DOHH2 (cell line): ENCODE results near the gene SPSB1.

ENCODE experiments used
- H3F3A ChIP-seq: fragments of 200-600 bp; sonication (generic), shearing (Covaris generic); 2 replicates; pipeline ENCODE4 v1.6.0; 2016; ENCODE audit warnings: antibody characterized with exemption, mild to moderate bottlenecking; ENCODE audit not compliant: control insufficient read depth, insufficient read depth
- H3K27ac ChIP-seq: fragments of 200-600 bp; sonication (generic); 2 replicates; pipeline ENCODE4 v1.5.1; 2014; ENCODE audit warnings: low read depth, mild to moderate bottlenecking, low read length, moderate library complexity
- H3K27me3 ChIP-seq: fragments of 200-600 bp; sonication (generic); 2 replicates; pipeline ENCODE4 v1.6.1; 2014; ENCODE audit warnings: mild to moderate bottlenecking, low read length, mixed read lengths; ENCODE audit not compliant: control insufficient read depth
- H3K36me3 ChIP-seq: fragments of 200-600 bp; sonication (generic); 2 replicates; pipeline ENCODE4 v1.6.1; 2014; ENCODE audit warnings: mild to moderate bottlenecking, low read length, moderate library complexity, mixed read lengths; ENCODE audit not compliant: control insufficient read depth
- H3K4me1 ChIP-seq: fragments of 200-600 bp; sonication (generic); 2 replicates; pipeline ENCODE4 v1.6.1; 2014; ENCODE audit warnings: mild to moderate bottlenecking, low read length, mixed read lengths; ENCODE audit not compliant: control insufficient read depth
- H3K4me2 ChIP-seq: fragments of 200-600 bp; sonication (generic); 2 replicates; pipeline ENCODE4 v1.6.0; 2014; ENCODE audit warnings: mild to moderate bottlenecking, low read length, moderate library complexity
- H3K4me3 ChIP-seq: fragments of 200-600 bp; sonication (generic); 2 replicates; pipeline ENCODE4 v1.5.1; 2014; ENCODE audit warnings: mild to moderate bottlenecking, low read length, mixed read lengths
- H3K79me2 ChIP-seq: fragments of 200-600 bp; sonication (generic); 2 replicates; pipeline ENCODE4 v1.6.1; 2014; ENCODE audit warnings: mild to moderate bottlenecking, low read length, mixed read lengths; ENCODE audit not compliant: control insufficient read depth
- H3K9me2 ChIP-seq: fragments of 200-600 bp; sonication (generic); replicated peaks from 2 replicates; pipeline ENCODE4 v1.6.1; 2014; ENCODE audit warnings: mild to moderate bottlenecking, low read length, mixed read lengths; ENCODE audit not compliant: control insufficient read depth
- H3K9me3 ChIP-seq: fragments of 200-600 bp; sonication (generic); 2 replicates; pipeline ENCODE4 v1.6.1; 2014; ENCODE audit warnings: antibody characterized with exemption, low read length, mixed read lengths; ENCODE audit not compliant: control insufficient read depth, insufficient read depth
- H4K20me1 ChIP-seq: fragments of 200-600 bp; sonication (generic); 2 replicates; pipeline ENCODE4 v1.6.0; 2014; ENCODE audit warnings: low read depth, mild to moderate bottlenecking, antibody characterized with exemption, low read length, moderate library complexity; ENCODE audit not compliant: control insufficient read depth, insufficient read depth
- CTCF ChIP-seq: fragments of 200-600 bp; sonication (generic); IDR thresholded peaks from one replicate; pipeline ENCODE4 v1.5.1; 2014; ENCODE audit warnings: antibody characterized with exemption, mild to moderate bottlenecking, low read depth, low read length; ENCODE audit not compliant: poor library complexity, severe bottlenecking
- EZH2phosphoT487 ChIP-seq: fragments of 200-600 bp; sonication (generic); IDR thresholded peaks from 2 replicates; pipeline ENCODE4 v1.6.1; 2017; ENCODE audit warnings: borderline replicate concordance, mild to moderate bottlenecking, antibody characterized with exemption, low read length, moderate library complexity, mixed read lengths

SPSB1 gene

GRCh38 chr1:9271283-9271682, 21.4 kb upstream of the SPSB1 start:
- Histone ChIP-seq H3K4me1 (peaks cover 6% of the 10 kb centered on the region), H3K9me2 (no peaks in the 10 kb centered on the region), H3K36me3 (no peaks in the 10 kb centered on the region), H4K20me1 (no peaks in the 10 kb centered on the region), H3K79me2 (no peaks in the 10 kb centered on the region), H3K4me3 (no peak overlapping the region), H3K27me3 (peaks cover 7% of the 10 kb centered on the region; the same call in 1 of the 2 replicates), H3K27ac (no peak overlapping the region), H3F3A (no peaks in the 10 kb centered on the region), H3K4me2 (no peak overlapping the region), H3K9me3 (no peaks in the 10 kb centered on the region)
- TF ChIP-seq EZH2phosphoT487, result no peak
- no peak for TF ChIP-seq CTCF

GRCh38 chr1:9271861-9272595, 20.7 kb upstream of the SPSB1 start:
- H3K27ac ChIP-seq, result no peak overlapping the region
- H3K4me1 ChIP-seq, result peaks cover 3% of the 10 kb centered on the region

GRCh38 chr1:9273177-9273576, 19.5 kb upstream of the SPSB1 start:
- no peaks in the 10 kb centered on the region for H4K20me1 ChIP-seq
- H3K79me2 ChIP-seq, result no peaks in the 10 kb centered on the region
- no peaks in the 10 kb centered on the region for H3K4me1 ChIP-seq
- H3K9me2 ChIP-seq, result no peaks in the 10 kb centered on the region
- peaks cover 7% of the 10 kb centered on the region; the same call in 1 of the 2 replicates for H3K27me3 ChIP-seq
- H3F3A ChIP-seq, result no peaks in the 10 kb centered on the region
- H3K36me3 ChIP-seq, result no peaks in the 10 kb centered on the region
- no peak overlapping the region for H3K27ac ChIP-seq
- no peak for TF ChIP-seq CTCF
- TF ChIP-seq EZH2phosphoT487, result no peak
- H3K4me3 ChIP-seq, result no peak overlapping the region
- H3K4me2 ChIP-seq, result no peak overlapping the region
- no peaks in the 10 kb centered on the region for H3K9me3 ChIP-seq

More at GRCh38 chr1:9271861-9272595, 20.7 kb upstream of the SPSB1 start:
- TF ChIP-seq CTCF, result no peak
- TF ChIP-seq EZH2phosphoT487, result no peak
- no peaks in the 10 kb centered on the region for H3K36me3 ChIP-seq
- no peaks in the 10 kb centered on the region for H4K20me1 ChIP-seq
- H3K9me3 ChIP-seq, result no peaks in the 10 kb centered on the region
- peaks cover 7% of the 10 kb centered on the region; the same call in 1 of the 2 replicates for H3K27me3 ChIP-seq
- no peaks in the 10 kb centered on the region for H3K9me2 ChIP-seq
- no peak overlapping the region for H3K4me2 ChIP-seq
- H3F3A ChIP-seq, result no peaks in the 10 kb centered on the region
- no peaks in the 10 kb centered on the region for H3K79me2 ChIP-seq
- no peak overlapping the region for H3K4me3 ChIP-seq
